Thyroid gland (tissue), 4 donors: ENCODE results near the gene GPN2.

Source experiments
- POLR2A ChIP-seq, 2 donors: fragments of 450-650 bp; IDR thresholded peaks; one replicate each; pipeline ENCODE4 v1.6.1; 2017; ENCODE audit warnings: antibody characterized with exemption in 2 of 2, mild to moderate bottlenecking in 2 of 2, moderate library complexity in 1 of 2
- TF ChIP-seq, protein P1 (sequence below), 6 experiments: fragments of 200-600 bp in 3 of 6; fragments of 450-650 bp in 3 of 6; sonication (generic) in 3 of 6; IDR thresholded peaks; one replicate each; pipeline ENCODE4 v1.5.1; 2016 to 2019; ENCODE audit warnings: antibody characterized with exemption in 6 of 6, mild to moderate bottlenecking in 2 of 6, inconsistent platforms in 1 of 6, moderate library complexity in 1 of 6

DNA sequence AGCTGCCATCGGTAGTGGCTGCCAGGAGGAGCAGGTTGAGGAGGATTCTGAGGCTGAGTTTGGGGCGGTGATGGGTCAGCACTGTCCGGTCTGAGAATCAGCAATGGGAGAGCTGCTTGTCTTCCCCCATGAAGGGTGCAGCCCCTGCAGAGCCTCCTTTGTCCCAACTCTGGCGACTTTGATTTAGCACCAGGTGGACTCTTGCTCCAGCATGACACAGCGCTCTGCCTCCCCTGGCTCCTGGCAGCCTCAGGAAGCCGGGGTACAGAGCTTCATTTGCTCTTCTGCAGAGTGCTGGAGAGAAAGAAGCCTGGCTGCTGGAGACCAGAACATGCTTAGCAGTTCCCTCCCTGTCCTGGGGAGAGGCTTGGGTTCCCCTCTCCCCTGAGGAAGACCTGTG lies 50.3 kb downstream of the GPN2 start:
- TF ChIP-seq, protein P1, sequence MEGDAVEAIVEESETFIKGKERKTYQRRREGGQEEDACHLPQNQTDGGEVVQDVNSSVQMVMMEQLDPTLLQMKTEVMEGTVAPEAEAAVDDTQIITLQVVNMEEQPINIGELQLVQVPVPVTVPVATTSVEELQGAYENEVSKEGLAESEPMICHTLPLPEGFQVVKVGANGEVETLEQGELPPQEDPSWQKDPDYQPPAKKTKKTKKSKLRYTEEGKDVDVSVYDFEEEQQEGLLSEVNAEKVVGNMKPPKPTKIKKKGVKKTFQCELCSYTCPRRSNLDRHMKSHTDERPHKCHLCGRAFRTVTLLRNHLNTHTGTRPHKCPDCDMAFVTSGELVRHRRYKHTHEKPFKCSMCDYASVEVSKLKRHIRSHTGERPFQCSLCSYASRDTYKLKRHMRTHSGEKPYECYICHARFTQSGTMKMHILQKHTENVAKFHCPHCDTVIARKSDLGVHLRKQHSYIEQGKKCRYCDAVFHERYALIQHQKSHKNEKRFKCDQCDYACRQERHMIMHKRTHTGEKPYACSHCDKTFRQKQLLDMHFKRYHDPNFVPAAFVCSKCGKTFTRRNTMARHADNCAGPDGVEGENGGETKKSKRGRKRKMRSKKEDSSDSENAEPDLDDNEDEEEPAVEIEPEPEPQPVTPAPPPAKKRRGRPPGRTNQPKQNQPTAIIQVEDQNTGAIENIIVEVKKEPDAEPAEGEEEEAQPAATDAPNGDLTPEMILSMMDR (IDR thresholded peaks at IDR 0.05) = no peak
- TF ChIP-seq POLR2A (IDR thresholded peaks at IDR 0.05) = no peak
